ENCODE results near the gene GRPEL2.
A peak's percentile ranks its signal among the peaks of the same experiment; 100 is the strongest.
"Not testable (repeated sequence)": the region's sequence is repeated elsewhere in the genome, so short reads cannot be mapped to it uniquely, and the experiment has no call there.

GRPEL2 gene

DNA sequence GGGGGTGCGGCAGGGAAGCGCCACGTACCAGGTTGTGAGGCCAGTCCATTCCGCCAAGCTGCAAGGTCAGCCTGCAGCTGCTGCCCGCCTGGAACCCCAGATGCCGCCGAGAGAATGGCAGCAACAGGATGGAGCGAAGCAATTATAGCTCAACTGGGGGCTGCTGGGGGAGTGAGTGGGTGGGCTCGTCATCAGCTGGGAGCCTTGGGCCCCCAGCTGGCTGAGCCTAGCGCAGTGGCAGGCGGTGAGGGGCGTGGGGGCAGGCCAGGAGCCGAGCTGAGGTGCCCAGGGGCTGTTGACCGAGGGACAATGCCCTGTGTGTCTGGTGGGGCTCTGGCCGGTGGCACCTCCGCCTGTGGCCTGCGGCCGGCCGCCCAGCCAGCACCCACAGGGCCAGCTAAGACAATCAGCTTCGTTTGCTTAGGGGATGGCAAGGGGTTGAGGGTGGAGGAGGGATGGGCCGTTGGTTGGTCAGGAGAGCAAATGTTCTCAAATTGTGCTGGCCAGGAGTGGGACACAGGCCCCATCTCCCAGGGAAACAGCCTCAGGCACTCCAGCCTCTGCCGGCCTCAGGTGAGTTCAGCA, 34.0 kb downstream of the GRPEL2 start, which contains the start of gene IL17B:
TSS of gene IL17B (minus strand) at position 116 of the 585 bp plus-strand sequence. CDS start at position 49, 67 bp downstream.
- DNase-seq: peak; percentile 43

DNA sequence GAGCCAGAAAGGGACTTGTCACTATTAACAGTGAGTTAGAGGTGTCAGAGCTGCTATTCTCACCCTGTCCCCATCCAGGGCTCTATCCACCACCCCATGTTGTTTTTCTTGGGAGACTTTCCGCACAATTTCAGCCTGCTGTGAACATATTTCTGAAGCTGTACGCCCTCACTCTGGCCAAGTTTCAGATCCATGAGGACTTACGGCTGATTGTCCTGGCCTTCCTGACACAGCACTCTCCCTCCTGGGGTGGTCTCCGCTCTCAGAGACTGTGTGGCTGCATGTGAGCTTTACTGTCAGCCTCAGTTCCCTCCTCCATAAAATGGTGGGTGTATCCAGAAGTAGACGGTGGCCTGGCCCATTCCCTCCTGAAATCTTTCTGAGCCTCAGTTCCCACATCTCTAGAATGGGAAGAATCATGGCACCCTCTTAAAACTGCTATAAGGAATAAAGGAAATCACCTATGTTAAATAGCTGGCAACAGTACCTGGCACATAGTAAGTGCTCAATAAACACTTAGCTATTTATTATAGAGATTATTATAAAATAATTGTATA, 34.6 kb downstream of the GRPEL2 start:
- no peak for DNase-seq

DNA sequence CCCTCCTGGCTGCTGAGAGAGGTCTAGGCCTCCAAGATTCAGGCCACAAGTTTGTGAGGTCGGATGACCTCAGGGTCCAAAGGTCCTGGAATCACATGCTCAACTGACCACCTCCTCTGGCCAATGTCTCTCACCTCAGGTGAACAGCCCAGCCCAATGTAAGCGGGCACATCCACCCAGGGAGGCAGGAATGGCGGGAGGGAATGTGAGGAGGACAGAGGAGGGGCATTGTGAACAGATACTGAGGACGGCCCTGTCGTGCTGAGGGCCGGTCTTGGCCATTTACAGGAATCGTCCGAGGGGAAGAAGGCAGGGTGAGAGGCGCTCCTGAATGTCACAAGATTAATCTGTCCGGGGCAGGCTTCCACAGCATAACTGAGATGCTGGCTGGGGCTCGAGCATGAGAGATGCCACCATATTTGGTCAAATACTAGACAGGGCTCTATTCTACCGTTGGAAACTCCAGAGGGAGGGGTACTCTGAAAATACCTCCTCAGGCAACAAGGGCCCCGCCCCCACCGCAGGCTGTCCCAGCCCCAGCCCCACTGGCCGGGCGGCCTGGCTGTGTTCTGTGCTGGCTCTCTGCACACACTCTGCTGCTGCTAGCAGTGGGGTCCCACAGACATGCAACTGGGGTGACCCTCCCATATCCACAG, 35.3 kb downstream of the GRPEL2 start:
- DNase-seq: no peak

- DNase-seq: no peak
Measured at GRCh38 chr5:149381261-149381985, 36.1 kb downstream of the GRPEL2 start.

DNA sequence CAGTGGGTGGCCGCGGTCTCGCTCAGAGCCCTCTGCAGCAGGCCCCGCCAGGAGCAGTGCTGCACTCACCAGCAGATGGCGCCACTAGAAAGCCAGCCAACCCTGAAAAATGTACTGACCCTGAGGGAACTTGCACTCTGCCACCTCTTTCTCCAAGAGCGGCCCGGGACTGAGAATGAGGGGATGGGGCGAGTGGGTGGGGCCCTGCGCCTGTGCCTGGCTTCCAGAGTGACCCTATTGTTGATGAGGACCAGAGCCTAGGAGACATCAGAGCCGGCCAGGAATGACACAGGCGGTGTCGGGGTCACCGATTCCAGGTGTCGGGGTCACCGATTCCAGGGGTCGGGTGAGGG, 36.7 kb downstream of the GRPEL2 start:
- DNase-seq: peak; percentile 84

- no peak for DNase-seq
Measured at GRCh38 chr5:149382517-149383220, 37.4 kb downstream of the GRPEL2 start.

DNA sequence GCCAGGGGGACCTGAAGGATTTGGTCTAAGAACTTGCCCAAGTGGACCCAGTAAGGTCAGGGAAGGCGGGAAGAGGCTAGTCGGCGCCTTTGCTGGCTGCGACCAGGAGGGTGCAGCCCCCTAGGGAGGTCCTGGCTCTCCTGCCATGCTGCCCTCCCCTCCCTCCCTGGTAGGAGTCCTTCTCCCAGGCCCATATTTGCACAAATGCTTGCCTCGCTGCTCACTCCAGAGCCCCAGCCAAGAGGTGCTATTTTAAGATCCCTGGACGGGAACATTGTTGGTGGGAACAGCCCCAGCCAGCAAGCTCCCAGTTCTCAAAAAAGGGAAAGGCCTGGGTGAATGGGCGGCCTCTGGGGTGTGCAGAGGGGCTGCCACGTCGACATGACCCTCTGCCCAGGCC, 38.1 kb downstream of the GRPEL2 start:
- no peak for DNase-seq

DNA sequence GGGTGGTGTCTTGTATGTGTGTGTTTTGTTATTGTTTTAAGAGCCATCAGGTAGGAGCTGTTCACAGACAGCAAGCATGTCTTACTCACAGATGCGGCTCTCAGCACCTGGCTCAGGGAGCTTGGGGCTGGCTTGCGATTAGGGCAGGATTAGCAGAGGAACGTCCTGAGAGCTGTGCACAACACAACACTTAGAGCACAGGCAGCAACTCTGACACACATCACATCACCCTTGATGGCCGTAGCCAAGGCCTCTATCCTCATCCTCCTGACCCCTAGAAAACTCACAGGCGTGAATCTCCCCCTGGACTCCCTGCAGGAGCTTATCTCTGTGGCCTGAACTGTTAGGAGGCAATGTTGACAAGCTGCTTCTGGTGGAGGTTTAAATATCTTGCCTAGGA, 40.9 kb downstream of the GRPEL2 start:
- no peak for DNase-seq

- DNase-seq: no peak
Measured at GRCh38 chr5:149387081-149387631, 41.9 kb downstream of the GRPEL2 start.

DNA sequence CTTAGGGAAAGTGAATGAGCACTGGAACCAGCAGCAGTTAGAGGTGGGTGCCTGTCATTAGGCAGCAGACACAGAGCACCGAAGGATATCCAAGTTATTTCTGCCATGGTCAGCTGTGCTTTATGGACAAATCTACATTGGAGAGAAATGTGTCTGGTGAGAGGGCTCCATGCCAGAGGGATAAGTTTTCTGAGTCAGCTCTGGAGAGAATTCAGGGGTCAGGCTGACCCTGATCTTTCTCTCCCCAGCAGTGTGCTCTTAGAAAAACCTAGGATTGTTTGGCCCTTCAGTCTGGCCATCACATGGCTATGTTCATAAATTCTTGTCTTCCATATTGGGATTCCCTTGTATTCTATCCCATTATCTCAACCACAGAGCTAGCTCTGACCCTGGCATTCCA, 42.7 kb downstream of the GRPEL2 start:
- DNase-seq: no peak

- no peak for DNase-seq
Measured at GRCh38 chr5:149388498-149389190, 43.3 kb downstream of the GRPEL2 start.

DNA sequence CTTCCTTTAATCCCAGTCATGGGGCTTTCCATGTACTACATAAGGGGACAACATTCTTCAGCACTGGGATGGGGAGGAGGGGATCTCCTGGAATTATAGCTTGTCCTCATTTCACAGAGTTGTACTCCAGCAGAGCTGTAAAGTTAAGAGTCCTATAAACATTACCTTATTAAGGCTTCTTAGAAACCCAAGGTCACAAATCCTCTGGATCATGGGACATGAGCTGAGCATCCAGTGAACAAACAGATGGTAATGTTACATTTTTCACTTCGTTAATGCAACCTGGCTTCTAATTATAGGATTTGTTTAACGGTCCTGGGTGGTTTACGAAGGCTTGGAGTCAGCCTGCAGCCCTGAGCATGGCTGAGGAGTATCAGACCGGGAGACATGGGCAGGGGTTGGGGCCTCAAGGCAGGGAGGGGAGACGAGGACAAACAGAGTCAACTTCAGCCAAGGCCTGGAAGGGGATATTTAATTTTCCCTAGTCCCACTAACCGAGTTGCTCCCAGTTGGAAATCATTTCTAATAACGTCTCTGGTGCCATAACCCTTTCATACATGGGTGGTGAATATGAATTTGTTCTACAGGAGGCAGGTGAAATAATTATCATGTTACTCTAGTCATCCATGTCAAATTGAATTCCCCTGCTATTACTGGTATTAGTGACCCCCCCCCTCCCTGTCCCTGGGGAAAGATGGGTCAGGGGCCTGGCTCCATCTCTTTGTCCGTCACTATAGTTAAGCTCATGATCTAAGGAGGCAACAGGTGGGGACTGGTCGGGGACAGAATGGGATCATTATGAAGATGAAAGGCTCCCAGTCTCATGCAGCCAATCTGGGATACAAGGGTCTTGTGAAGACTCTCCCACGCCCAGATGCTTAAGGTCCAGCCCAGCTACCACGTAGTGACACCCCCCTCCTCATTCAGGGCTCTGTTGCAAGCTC, 44.5 kb downstream of the GRPEL2 start:
- no peak for DNase-seq

DNA sequence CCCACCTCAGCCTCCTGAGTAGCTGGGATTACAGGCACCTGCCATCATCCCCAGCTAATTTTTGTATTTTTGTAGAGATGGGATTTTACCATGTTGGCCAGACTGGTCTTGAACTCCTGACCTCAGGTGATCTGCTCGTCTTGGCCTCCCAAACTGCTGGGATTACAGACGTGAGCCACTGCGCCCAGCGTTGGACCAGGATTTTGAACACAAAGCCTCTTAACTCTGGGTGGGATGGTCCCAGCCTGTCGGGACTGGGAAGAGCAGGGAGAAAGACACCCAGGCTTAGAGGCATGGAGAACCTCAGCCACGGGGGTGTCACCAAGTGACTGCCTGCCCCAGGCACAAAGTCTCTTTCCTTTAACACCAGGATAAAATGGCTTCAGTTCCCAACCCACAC, 45.8 kb downstream of the GRPEL2 start:
- not testable (repeated sequence) for DNase-seq

DNA sequence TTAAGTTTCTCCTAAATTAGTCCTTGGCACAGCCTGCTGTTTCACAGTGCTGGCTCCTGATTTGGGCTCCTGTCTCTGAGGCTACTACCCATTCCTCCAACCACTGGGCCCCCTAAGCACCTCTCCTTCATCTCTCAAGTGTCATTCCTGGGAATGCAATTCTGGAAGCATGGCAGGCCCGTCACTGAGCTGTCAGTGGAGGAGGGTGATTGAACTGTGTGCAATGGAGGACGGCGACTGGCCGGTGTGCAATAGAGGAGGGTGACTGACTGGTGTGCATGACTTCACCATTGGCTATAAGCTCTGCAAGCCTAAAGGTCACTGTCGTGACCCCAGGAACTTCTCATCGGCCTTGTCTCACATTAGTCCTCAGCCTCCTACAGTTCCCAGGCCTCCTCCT, 46.2 kb downstream of the GRPEL2 start:
- no peak for DNase-seq

DNA sequence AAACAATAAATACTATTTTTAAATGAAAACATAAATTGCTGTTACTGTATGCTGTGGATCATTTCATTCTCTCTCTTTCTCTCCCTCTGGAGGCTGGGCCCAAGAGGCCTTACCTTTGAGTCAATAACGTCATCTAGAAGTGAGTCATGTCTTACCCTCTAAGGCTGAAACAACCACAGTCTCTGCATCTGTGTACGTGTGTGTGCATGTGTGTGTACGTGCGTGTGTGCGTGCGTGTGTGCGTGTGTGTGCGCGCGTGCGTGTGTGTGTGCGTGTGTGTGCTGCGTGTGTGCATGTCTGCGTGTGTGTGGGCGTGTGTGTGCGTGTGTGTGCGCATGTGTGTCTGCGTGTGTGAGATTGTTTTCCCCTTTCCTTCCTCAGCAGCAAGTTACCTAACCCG, 47.4 kb downstream of the GRPEL2 start:
- no peak for DNase-seq

DNA sequence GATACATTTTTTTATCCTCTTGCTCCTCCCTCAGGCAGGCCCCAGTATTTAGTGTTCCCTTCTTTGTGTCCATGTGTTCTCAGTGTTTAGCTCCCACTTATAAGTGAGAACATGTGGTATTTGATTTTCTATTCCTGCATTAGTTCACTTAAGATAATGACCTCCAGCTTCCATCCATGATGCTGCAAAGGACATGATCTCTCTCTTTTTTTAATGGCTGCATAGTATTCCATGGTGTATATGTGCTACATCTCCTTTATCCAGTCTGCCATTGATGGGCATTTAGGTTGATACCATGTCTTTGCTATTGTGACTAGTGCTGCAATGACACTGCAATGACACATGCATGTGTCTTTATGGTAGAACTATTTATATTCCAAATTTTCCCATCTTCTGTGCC, 49.7 kb downstream of the GRPEL2 start:
- DNase-seq: not testable (repeated sequence)

DNA sequence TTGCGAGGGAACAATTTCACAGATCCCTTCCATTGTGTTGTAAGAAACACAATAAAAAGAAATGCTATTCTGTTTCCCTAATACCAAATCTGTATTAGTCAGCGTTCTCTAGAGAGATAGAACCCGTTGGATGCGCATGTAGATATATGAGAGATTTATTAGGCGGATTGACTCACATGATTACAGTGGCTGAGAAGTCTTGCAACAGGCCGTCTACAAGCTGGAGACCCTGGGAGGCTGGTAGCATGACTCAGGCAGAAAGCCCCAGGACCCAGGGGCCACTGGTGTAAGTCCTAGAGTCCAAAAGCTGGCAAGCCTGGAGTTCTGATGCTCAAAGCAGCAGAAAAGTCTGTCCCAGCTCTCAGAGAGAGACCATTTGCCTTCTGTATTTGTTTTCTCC, 52.2 kb downstream of the GRPEL2 start:
- no peak for DNase-seq

GRCh38 chr5:149398747-149399266, 53.5 kb downstream of the GRPEL2 start:
- DNase-seq: not testable (repeated sequence)

GRCh38 chr5:149399775-149400174, 54.5 kb downstream of the GRPEL2 start:
- no peak for DNase-seq

DNA sequence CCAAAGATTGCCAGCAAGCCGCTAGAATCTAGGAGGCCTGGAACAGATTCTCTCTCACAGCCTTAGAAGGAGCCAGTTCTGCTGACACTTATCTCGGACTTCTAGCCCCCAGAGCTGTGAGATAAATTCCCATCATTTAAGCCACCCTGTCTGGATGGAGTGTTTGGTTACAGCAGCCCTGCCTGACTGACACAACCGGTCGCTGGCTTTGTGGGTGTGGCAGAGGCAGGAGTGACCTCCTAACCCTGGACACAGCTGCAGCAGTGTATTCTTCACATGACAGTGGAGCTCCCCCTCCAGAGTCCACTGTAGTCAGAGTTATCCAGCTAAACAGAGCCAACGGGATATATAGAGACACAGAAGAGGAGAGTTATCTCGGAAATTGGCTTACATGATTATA, 55.0 kb downstream of the GRPEL2 start:
- no peak for DNase-seq

DNA sequence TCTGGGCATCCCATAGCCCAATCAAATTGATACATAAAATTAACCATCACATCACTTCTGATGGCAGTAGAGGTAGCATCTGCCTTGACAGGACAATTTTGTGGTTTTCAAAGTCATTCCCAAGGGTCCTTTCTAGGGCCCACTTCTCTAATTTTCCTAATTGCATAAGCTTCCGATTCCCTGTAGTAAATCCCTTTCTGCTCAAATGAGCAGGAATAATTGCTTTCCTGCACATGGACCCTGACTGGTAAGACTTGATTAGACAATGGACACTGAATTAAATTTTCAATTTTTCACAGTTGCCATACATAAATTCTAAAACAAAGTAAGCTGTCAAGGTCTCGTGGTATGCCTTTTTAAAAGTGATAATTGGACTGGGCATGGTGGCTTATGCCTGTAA, 55.8 kb downstream of the GRPEL2 start:
- no peak for DNase-seq

All from right hindlimb (tissue), 1 donor.